Activated CD4-positive, alpha-beta T cell treated with anti-CD3 and anti-CD28 coated beads, Interleukin-2, amount 50 U/mL, for 24 hours (primary cell): ENCODE results near the gene TMEM179.
"Not testable (repeated sequence)": the region's sequence is repeated elsewhere in the genome, so short reads cannot be mapped to it uniquely, and the experiment has no call there.

Experiments
- DNase-seq, 2 donors: peaks; one replicate each; pipeline ENCODE4 v3.0.0-alpha.2; 2020; ENCODE audit warnings: low read depth in 1 of 2, low spot score in 1 of 2

Gene TMEM179

DNA sequence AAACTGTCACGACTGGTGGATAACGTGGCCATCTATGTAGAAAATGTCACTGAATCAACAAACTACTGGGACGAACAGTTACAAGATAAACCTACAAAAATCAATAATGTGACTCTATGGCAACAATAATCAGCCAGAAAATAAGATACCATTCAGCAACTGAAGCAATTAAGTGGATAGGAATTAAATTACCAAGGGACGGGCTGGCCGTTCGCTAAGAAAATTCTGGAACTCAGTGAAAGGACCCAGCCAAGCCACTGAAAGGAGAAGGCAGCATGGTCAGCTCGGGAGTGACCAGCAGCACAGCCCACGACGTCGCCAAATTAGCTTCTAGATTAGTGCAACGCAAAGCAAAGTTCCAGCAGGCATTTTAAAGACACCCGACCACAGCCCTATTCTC lies 33.6 kb upstream of the TMEM179 start:
- DNase-seq: no peak

DNA sequence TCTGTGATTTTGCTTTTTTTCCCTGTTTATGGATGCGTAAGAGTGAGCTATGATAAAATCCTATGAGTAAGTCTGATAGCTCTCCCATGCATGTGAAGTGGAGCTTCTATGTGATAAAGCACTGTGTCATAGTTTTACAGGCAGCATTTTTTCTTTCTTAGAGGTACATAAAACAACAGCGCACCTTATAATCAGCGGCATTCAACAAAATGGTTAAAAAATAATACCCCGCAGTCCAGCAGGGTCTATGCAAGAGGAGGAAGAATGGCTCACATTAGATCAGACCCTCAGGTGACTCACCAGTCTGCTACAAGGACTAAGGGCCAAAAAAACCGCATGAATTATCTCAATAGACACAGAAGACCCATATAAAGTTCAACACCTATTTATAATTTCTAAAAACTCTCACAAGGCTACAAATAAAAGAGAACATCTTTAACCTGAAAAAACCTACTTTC lies 33.0 kb upstream of the TMEM179 start:
- no peak for DNase-seq

DNA sequence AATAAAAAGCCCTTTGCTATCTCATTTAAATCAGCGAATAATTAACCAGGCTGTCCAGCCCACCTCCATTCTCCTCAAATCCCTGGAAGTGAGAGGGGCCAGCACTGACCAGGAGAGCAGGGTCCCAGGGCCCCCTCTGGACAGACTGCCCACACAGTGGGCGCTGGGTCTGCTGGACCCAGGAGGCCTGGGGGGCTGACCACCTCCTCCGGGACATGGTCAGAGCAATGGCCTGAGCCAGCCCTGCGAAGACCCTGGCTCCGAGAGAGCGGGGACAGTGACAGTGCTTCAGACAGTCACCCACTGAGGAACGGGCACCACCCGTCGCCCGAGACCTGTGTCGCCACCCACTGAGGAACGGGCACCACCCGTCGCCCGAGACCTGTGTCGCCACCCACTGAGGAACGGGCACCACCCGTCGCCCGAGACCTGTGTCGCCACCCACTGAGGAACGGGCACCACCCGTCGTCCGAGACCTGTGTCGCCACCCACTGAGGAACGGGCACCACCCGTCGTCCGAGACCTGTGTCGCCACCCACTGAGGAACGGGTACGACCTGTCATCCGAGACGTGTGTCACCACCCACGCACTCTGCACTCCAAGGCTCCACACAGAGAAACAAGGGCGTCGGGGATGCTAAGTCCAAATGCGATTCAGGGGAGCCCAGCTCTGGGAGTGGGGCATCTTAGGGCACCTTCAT lies 32.4 kb upstream of the TMEM179 start:
- not testable (repeated sequence) for DNase-seq

DNA sequence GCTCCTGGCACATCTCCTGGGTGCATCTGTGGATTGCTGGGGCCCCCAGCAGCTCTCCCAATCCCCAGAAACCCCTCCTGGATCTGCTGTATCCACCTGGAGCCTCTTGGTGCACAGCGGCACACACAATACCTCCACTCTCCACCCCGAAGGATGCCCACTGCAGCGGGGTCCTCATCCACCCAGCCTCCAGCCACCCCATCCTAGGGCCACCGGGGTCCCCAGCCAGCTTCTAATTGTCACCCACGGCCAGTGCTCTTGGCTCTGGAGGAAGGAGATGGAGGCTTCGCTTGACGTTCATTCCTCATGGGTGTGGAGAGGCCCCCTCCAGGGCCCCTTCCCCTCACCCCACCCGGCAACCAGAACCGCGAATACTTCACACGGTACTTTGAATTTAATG lies 31.6 kb upstream of the TMEM179 start:
- no peak for DNase-seq

DNA sequence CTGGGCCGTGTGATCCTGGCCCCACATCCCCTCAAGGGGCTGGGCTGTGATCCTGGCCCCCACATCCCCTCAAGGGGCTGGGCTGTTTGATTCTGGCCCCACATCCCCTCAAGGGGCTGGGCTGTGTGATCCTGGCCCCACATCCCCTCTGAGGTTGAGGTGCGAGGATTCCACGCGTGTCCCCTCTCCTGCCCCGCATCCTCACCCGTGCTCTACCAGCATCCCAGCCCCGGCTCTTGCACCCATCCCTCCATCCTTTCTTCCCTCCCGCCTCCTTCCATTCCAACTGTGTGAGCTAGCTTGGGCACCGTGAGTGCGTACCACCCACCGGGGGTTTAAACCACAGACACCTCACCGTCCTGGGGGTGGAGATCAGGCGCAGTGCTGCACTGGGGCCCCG lies 31.1 kb upstream of the TMEM179 start:
- DNase-seq: no peak

DNA sequence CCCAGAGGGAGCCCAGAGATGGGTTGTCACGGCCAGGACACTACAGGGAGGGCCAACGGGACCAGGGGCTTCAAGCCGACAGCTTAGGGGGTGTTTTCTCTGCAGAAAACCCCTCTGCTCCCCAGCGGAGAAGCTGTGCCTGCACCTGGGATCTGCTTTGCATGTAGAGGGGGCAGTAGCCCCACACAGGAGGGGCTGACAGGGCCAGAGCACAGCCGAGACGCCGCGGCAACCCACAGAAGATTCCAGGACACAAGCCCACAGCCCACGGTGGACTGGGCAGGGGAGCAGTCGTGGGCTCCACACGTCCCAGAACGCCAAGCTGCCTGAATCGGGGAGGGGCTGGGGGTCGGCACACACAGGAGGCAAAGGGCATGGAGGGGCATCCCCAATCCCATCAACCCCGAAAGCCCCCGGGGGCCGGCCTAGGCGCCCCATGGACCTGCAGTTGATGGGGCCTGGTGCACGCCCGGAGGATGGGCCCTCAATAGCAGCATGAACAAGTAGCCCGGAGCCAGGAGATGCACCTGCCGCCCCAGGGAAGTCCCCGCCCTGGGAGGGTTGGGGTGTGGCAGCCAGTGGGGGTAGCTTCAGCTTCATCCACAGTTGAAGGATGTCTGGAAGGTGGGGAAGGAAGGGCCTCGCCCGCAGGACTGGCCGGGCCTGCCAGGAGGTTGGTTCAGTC lies 30.5 kb upstream of the TMEM179 start:
- no peak for DNase-seq

DNA sequence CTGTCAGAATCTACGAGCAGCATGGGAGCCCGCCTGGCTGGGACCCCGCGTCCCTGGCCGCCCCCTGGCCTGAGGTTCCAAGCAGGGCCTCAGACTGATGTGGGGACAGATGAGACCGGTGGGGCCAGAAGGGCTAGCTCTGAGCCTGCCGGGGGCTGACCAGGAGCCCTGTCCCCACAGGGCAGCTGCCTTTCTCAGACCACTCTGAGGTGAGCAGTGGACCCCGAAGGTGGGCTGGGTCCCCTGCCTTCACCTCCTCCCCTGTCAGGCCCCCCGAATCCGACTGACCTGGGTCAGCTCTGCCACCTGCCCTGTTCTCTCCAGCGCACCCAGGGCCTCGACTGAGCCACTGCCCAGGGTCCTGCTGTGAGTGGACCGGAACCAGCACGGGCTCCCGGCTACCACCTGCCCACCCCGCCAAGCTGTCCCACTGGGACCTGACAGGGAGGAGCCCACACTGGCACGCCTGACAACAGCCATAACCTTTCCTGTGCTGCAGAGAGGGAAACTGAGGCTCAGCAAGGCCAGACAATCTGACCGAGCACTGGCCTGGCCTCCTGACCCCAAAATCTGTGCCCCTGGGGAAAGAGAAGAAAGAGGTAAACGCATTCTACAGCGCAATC lies 29.7 kb upstream of the TMEM179 start:
- DNase-seq: no peak

DNA sequence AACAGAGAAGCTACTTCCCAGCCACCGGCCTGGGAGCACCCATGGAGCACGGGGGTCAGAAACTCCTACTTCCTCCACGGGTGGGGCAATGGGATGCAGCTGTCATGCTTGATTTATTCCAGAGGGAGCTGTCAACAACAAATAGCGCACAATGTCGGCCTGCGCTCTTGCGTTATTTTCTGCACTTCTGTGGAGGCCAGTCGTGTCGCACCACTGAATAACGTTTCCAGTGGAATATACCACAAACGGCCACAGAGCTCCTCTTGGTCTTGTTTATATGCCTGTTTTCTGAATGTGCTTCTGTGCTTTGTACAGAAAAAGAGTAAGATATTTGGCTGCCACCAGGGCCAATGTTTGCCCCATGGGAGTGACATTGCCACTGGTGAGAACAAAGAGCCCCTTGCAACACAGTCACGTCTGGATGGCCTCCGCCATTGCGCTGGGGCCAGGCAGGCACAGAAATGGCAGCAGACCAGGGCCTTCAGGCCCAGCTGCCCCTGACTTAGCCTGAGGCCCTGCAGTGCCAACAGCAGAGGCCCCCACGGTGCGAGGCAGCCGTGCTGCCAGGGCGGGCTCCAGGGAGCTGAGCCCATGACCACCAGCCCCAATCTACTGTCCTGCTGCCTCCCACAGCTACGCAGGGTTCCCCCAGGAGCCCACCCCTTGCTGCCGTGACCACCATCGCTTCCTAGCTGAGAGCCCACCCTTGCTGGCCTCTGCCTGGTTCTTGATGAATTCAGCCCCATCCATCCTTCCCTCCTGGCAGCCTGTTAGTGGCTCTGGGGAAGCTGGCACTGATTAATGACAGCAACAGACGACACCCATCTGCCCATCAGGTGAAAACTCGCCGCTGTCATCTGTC lies 28.9 kb upstream of the TMEM179 start:
- no peak for DNase-seq

DNA sequence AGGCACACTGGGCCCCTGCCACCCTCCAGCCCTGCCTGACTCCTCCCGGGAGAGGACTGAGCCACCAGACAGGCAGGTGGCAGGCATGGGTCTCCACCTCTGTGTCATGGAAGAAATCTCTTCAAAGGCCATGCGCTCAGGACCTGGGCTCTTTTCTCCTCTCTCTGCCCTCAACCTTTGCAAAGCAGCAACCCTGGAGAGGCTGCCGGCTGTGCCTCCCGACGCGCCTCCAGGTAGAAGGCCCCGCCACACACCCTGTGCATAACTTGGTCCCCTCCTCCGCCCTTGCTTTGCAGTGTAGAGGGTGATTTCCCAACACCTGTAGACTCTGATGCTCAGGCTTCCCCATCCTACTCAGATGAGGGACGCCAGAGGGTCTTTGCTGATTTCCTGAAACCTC lies 28.2 kb upstream of the TMEM179 start:
- DNase-seq: no peak

DNA sequence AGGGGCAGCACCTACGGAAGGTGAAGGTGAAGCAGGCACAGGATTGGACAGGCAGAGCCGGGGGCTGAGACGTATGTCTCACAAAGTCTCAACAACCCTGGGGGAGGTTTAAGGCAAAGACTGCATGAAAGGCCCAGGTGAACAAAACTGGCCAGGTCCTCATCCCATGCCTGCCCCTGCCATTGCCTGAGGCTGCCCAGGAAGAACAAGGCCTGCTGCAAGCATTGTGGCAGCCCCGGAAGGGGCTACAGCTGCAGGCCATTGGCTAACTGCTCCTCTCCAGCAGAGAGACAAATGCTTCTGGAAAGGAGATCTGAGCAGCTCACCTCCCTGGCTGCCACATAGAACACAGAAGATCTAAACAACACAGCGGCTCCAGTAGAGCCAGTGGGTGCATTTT lies 20.4 kb upstream of the TMEM179 start:
- DNase-seq: no peak

DNA sequence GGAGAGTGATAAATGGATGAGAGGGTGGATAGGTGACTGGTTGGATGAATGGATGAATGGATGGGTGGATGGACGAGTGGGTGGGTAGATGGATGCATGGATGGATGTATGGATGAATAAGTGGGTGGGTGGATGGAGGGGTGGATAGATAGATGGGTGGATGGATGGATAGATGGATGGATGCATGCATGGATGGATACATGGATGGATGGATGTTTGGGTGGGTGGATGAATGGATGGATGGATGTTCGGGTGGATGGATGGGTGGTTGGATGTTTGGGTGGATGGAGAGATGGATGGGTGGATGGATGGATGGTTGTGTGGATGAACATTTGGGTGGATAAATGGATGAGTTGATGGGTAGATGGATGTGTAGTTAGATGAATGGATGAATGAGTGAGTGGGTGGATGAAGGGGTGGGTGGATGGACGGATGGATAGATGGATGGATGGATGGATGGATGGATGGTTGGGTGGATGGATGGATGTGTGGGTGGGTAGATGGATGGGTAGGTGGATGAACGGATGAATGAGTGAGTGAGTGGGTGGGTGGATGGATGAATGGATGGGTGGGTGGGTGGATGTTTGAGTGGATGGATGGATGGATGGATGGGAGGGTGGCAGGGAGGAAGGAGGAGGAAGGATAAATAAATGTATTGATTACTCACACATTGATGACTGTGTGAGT lies 9.7 kb upstream of the TMEM179 start:
- DNase-seq: no peak

DNA sequence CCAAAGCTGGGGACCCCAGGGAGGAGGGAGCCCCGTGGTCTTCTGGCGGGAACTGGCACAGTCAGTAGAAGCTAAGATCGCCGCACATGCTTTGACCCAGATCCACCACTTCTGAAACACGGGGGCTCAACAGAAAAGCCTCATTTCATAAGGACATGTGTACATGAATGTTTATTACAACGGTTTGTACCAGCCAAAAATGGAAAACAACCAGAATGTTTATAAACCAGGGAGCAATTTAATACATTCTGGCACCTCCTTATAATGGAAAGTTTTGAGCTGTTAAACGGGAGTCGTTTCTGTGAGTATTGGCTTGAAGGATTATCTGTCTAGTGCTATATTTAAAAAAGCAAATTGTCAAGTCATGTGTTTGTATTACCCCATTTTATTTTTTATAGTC lies 7.3 kb upstream of the TMEM179 start:
- no peak for DNase-seq

DNA sequence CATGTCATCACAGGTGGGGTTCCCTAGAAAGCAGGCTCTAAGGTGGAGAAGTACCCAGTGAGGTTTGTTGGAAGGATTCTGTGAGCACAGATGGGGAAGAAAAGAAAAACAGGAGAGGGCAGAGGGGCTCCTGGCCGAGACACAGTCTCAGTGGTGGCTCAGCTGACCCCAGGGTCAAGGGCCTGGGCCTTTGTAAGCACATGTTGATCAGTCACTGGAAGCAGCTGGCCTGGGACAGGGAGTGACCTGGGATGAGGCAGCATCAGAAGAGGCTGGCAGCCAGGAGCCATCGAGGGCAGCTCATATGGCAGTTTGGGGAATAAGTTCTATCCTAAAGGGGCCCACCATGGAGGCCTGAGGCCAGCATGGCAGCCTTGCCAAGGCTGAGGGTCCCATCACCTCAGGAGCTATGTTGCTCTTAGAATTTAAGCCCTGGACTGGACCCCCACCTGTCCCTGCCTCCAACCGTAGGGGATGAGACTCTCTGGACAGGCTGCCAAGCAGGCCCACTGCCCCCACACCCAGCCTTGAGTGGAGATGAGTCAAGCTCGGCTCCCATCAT lies 6.3 kb upstream of the TMEM179 start:
- DNase-seq: no peak

DNA sequence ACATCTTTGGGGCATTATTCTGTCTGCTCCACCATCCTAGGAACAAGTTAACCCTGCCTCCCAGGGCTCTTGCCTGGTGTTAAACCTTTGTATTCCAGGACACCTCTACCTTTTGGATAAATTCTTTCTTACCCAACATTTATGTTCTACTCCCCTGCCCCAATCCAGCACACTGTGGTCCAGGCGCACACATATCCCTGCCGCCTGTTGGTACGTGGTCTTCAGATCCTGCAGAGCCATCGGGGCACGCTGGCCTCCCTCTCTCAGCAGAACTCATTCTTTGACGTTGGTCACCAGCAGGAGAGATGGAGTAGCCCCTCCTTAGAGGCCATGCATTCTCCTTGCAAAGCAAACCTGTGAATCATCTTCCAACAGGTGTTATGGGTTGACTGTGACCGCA lies 5.1 kb upstream of the TMEM179 start:
- DNase-seq: no peak

DNA sequence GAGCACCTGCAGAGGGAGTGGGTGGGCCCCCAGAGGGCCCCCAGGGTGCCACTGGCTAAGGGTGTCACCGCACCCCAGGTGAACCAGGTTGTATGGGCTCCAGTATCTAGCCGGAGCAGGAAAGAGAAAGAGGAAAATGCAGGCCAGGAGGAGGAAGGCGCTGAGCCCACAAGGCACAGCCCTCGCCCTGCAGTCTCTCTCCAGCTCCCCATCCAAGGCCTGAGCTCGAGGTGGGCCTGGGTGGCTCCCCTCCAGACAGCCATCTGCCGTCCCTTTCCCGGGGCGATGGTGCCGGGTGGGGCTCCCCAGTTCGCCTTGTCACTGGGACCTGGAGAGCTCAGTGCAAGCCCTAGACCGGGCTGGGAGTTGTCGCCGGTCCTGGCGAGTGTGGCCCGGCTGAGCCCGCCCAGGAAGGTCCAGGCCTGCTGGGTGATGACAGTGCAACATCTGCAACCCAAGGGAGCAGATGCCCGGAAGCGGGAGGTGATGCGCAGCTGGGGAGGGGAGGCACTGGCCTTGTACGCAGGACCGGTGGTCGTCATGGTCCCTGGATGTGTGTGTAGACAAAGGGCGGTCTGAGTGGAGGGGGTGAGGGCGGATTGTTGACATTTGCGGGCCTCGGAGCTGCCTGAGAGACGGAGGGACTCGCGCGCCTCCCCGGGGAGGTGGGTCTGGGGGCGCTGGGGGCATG lies 716 bp downstream of the TMEM179 start:
- no peak for DNase-seq

DNA sequence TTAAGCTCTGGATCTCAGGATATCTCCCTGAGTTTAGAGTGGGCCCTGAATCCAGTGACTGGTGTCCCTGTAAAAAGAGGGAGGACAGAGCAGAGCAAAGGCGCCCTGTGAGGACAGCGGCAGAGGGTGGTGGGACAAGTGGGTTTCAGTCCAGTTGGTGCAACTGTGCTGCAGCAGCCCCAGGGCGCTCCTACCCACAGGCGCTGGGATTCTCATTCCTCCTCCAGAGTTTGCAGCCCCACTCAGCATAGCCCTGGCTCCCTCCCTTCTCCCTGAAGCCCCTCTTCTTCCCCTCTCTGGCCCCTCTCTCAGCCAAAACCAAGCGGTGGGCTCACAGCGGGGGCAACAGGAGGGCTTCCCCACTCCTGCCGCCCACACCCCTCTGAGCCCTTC lies 1.6 kb downstream of the TMEM179 start:
- DNase-seq: no peak

DNA sequence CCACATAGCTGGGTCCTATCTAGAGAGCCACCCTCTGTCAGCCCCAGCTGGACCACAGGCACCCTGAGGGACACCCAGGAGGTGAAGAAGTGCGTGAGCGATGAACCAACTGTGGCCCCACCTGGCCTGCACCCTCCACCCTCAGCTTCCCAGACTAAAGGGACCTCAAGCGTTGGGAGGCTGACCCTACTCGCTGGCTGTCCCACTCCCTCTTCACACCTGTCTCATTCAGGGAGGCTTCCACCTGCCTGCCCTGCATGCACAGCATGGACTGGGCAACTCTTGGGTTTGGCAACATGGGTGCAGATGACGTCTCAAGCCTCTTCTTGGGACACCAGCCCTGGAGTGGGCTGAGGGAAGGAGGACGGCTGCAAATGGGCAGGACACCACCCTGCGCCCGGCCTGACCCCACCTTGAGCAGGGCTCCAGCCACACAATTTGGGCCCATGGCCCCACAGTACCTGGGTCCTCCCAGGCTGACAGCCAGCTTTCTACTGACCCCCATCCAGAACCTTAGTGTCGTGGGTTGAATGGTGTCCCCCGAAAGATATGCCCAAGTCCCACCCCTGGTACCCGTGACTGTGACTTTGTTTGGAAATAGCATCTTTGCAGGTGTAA lies 2.1 kb downstream of the TMEM179 start:
- DNase-seq: no peak

DNA sequence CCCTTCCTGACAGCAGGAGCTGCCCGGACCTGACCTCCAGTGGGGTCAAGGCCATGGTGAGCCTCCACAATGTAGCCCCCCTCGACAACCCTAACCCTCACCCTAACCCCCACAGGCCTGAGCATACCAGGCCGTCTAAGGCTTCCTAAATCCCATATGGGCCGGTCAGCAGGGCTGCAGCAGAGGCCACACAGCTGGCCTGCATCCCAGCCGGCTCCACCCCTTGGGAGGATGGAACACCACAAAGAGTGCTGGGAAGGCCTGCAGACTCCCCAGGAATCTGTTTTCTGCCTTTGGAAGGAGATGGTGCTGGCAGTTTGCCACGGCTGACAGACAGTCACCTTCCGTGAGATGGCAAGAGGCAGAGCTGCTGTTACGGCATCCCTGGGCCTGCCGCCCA lies 2.8 kb downstream of the TMEM179 start:
- no peak for DNase-seq

DNA sequence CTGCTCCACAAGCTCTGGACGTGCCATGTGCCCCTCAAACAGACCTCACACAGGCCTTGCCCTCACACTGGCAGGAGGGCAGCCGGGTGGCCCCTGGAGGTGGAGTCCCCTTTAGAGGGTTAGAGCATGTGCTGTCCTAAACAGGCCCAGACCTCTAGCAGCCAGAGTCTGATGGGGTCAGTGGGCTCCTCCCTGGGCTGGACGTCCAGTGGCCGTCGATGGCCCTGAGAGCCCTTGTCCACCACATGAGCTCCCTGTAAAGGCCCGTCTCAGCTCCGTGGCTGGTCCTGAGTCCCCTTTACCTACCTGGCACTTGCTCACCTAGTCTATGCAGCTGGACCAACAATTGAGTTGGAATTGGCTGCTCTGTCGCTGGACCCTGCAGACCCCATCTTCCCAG lies 3.8 kb downstream of the TMEM179 start:
- DNase-seq: no peak
